AG09309 (cell line): ENCODE results near the gene PHYH.
"Not testable (repeated sequence)": the region's sequence is repeated elsewhere in the genome, so short reads cannot be mapped to it uniquely, and the experiment has no call there.

Experiments used
- DNase-seq: peaks from one replicate; pipeline ENCODE4 v3.0.0-alpha.2; 2010; ENCODE audit warnings: low read depth
- H3K4me3 ChIP-seq: 2 replicates; pipeline ENCODE4 v1.5.1; 2011; ENCODE audit warnings: mild to moderate bottlenecking, low read depth, low read length, moderate library complexity; ENCODE audit not compliant: control insufficient read depth
- TF ChIP-seq, protein P1 (sequence below): IDR thresholded peaks from 2 replicates; pipeline ENCODE4 v1.5.1; 2011; ENCODE audit warnings: mild to moderate bottlenecking, low read depth, low read length, inconsistent platforms; ENCODE audit not compliant: insufficient read depth, control insufficient read depth; ENCODE audit errors: missing control alignments

Gene PHYH

GRCh38 chr10:13298748-13299436 is 972 bp downstream of the PHYH start:
- TF ChIP-seq, protein P1, sequence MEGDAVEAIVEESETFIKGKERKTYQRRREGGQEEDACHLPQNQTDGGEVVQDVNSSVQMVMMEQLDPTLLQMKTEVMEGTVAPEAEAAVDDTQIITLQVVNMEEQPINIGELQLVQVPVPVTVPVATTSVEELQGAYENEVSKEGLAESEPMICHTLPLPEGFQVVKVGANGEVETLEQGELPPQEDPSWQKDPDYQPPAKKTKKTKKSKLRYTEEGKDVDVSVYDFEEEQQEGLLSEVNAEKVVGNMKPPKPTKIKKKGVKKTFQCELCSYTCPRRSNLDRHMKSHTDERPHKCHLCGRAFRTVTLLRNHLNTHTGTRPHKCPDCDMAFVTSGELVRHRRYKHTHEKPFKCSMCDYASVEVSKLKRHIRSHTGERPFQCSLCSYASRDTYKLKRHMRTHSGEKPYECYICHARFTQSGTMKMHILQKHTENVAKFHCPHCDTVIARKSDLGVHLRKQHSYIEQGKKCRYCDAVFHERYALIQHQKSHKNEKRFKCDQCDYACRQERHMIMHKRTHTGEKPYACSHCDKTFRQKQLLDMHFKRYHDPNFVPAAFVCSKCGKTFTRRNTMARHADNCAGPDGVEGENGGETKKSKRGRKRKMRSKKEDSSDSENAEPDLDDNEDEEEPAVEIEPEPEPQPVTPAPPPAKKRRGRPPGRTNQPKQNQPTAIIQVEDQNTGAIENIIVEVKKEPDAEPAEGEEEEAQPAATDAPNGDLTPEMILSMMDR, result no peak
- DNase-seq, result no peak
- peak overlapping the region; percentile 67 for H3K4me3 ChIP-seq

DNA sequence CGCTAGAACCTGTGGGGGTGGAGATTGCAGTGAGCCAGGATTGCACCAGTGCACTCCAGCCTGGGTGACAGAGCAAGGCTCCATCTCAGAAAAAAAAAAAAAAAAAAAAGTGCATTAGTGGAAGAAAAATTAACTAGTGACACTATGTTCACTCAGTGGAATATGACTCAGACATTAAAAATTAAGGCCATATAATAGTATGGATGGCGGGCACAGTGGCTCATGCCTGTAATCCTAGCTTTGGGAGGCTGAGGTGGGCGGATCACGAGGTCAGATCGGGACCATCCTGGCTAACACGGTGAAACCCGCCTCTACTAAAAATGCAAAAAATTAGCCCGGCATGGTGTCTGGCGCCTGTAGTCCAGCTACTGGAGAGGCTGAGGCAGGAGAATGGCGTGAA is 3.4 kb downstream of the PHYH start:
- no peak overlapping the region for H3K4me3 ChIP-seq
- TF ChIP-seq, protein P1, result no peak
- no peak for DNase-seq

GRCh38 chr10:13294784-13295183 is 5.1 kb downstream of the PHYH start:
- TF ChIP-seq, protein P1, result no peak
- no peak overlapping the region for H3K4me3 ChIP-seq
- DNase-seq, result no peak

GRCh38 chr10:13291821-13292773 is 7.8 kb downstream of the PHYH start:
- TF ChIP-seq, protein P1, result no peak
- no peak overlapping the region for H3K4me3 ChIP-seq
- DNase-seq, result no peak

- no peak for DNase-seq
These were observed 8.8 kb downstream of the PHYH start for GRCh38 chr10:13291061-13291460.

DNA sequence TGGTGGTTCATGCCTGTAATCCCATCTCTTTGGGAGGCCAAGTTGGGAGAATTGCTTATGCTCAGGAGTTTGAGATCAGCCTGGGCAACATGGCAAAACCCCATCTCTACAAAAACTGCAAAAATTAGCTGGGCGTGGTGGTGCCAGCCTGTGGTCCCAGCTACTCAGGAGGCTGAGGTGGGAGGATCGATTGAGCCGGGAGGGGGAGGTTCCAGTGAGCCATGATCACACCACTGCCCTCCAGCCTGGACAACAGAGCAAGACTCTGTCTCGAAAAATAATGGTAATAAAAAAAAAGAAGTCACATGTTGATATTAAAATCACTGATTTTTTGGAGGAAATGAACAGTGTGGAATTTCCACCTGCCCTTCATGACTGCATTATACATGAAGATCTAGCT is 15.8 kb downstream of the PHYH start:
- TF ChIP-seq, protein P1, result no peak
- DNase-seq, result no peak
- H3K4me3 ChIP-seq, result no peak overlapping the region

More at GRCh38 chr10:13291061-13291460, 8.8 kb downstream of the PHYH start:
- TF ChIP-seq, protein P1, result no peak
- no peak overlapping the region for H3K4me3 ChIP-seq

DNA sequence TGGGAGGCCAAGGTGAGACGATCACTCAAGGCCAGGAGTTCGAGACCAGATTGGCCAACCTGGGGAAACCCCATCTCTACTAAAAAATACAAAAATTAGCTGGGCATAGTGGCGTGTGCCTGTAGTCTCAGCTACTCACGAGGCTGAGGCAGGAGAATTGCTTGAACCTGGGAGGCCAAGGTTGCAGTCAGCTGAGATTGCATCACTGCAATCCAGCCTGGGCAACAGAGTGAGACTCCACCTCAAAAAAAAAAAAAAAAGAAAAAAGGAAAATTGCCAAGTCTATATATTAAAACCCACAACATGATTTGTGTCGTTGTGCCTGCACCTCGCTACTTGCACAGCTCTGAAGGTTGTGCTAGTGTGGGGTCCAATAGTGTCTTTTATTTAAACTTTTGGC is 17.5 kb downstream of the PHYH start:
- H3K4me3 ChIP-seq, DNase-seq: not testable (repeated sequence)
